SK-N-SH (cell line): ENCODE data around the gene MRPL51.

ENCODE experiments used
- CTCF ChIP-seq: fragments of 200-600 bp; sonication (generic); IDR thresholded peaks from 2 replicates; pipeline ENCODE4 v1.6.1; 2017; ENCODE audit warnings: antibody characterized with exemption, mild to moderate bottlenecking, moderate library complexity
- FOXM1 ChIP-seq: IDR thresholded peaks from 2 replicates; pipeline ENCODE4 v1.4.0; 2012; ENCODE audit warnings: low read depth, mild to moderate bottlenecking
- GABPA ChIP-seq: IDR thresholded peaks from 2 replicates; pipeline ENCODE4 v1.4.0; 2012; ENCODE audit warnings: low read depth, mild to moderate bottlenecking
- JUND ChIP-seq: IDR thresholded peaks from 2 replicates; pipeline ENCODE4 v1.4.0; 2012
- MXI1 ChIP-seq: IDR thresholded peaks from 2 replicates; pipeline ENCODE4 v1.6.1; 2012; ENCODE audit warnings: mild to moderate bottlenecking, low read depth, low read length, improper control_type of control experiment
- PBX3 ChIP-seq: IDR thresholded peaks from 2 replicates; pipeline ENCODE4; 2012
- REST ChIP-seq: IDR thresholded peaks from 2 replicates; pipeline ENCODE4 v1.6.1; 2012; ENCODE audit warnings: mild to moderate bottlenecking, low read depth, low read length, moderate library complexity
- RFX5 ChIP-seq: IDR thresholded peaks from 2 replicates; pipeline ENCODE4 v1.6.1; 2012; ENCODE audit warnings: mild to moderate bottlenecking, improper control_type of control experiment, low read length
- RXRA ChIP-seq: IDR thresholded peaks from 2 replicates; pipeline ENCODE4 v1.4.0; 2012; ENCODE audit warnings: low read depth, mild to moderate bottlenecking, borderline replicate concordance
- TAF1 ChIP-seq: IDR thresholded peaks from 2 replicates; pipeline ENCODE4 v1.6.1; 2012; ENCODE audit warnings: low read depth, mild to moderate bottlenecking, low read length, moderate library complexity, borderline replicate concordance
- TEAD4 ChIP-seq: IDR thresholded peaks from 2 replicates; pipeline ENCODE4 v1.4.0; 2012; ENCODE audit warnings: mild to moderate bottlenecking, borderline replicate concordance; ENCODE audit not compliant: insufficient read depth
- USF1 ChIP-seq: IDR thresholded peaks from 2 replicates; pipeline ENCODE4 v1.4.0; 2012; ENCODE audit warnings: low read depth, borderline replicate concordance
- USF2 ChIP-seq: fragments of 150-350 bp; IDR thresholded peaks from 2 replicates; pipeline ENCODE4 v1.6.1; 2017; ENCODE audit warnings: antibody characterized with exemption, low read length, low read depth, borderline replicate concordance

- no peak for TF ChIP-seq CTCF
- no peak for TF ChIP-seq REST
- no peak for TF ChIP-seq RXRA
- TF ChIP-seq PBX3: no peak
- TF ChIP-seq TEAD4: no peak
- no peak for TF ChIP-seq USF2
- TF ChIP-seq TAF1: no peak
- no peak for TF ChIP-seq MXI1
- no peak for TF ChIP-seq JUND
- no peak for TF ChIP-seq USF1
- TF ChIP-seq RFX5: no peak
- no peak for TF ChIP-seq FOXM1
- no peak for TF ChIP-seq GABPA
Observed at GRCh38 chr12:6452245-6452943, 40.7 kb downstream of the MRPL51 start.
